Measurements from ENCODE around the gene ICE1.

Gene ICE1, protein sequence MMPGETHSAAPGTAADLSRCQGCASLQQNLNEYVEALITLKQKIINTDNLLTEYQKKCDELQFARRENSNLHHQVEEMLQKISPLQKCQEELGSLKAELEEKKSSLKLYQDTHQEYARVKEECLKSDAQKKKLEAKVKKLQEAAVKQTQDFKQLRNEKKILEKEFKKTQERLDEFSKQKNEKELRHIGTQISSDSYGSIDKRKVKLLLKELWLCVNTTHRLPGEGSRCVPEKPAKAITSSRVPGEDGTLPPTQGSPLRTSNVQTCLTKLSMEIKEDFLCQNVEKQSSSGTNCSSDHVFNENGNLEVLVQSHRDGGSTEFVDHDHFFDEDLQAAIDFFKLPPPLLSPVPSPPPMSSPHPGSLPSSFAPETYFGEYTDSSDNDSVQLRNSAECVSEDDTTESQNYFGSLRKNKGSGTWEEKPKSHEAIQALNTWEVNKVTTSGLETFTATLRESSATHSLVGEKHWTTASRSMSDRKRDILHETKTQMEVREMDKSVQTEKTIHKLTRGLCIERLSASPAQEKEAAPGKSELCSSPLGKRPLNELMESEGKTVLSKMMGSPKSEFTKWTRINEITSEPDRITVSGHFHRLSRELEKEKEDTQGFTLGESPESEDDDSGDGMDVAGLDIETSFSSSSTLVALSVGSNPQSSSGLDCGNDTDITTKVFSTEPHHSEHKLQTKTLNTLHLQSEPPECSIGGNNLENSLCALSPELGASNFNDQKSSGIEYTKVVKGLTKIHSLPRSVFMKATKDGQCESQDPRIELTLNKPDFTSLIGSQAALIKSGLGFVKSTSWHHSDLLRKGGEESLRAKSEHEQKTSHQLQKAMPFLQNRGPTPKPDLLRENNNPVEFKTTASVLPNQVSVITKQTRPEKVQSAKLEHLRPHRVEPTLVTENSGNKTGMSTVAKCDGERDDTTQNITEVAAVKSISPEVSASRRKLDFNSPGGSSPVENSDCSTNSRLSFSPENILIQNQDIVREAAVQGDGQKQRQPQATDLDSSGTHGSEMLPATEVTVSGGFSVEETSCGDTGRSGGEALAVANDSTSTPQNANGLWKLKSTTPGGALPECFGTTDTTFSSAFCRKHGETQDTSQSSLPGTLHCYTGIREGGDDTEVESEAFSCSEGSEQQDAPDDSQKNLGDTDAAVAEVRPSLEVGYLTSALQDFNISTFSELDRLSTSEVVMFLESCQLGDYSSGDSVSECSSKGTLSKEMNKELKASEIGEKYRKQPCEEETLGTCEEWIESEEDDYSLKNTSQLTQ (N-terminal part only)

DNA sequence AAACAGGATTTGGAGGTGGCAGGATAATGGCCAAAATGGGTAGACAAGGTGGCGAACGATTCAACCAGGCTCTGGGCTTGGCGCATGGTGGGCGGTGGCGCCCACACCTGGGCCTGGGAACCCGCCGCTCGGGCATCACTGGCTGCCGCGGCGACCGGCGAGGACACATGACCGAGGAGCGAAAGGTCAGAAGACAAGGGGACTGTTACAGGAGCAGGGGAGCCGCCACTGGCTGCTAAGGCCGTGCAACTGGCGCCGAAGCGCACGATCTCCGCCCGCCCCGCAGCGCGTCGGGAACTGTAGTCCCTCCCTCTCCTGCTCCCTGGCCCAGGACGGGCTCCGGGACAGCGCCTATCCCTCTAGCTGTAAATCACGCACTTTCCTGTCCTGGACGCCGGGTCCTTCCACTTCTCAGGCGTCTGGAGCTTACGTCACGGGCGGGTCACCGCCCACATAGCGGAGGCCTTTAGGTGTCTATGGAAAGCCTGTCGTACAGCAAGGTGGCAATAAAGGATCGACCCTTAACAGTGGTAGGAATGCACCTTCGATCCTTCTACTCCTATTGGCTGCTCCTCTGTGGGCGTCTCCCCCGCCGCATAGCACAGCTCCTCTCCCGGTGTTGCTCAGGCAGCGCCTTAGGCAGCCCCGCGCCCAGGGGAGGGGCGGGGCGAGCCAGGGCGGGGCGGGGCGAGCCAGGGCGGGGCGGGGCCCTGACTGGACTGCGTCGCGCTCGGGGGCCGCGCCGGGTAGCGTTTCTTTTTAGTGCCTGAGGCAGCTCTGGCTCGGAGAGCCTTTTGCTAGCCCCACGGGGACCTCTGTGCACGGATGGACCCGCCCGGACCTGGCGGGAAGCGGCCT, at the start of gene ICE1:
Gene ICE1, plus strand, starts transcription at position 717 of the 858 bp plus-strand sequence. CDS start 239 bp downstream, outside the sequence.
- peaks cover 46% of the 10 kb centered on the region for H3K79me2 ChIP-seq (ENCODE audit: control insufficient read depth, insufficient read depth, low read length, unreplicated experiment)
- peak within 1 kb of the TSS; percentile 98 for H2AFZ ChIP-seq (ENCODE audit: low read length, unreplicated experiment)
- peaks cover 34% of the 10 kb centered on the region for H3K4me1 ChIP-seq (ENCODE audit: control insufficient read depth, insufficient read depth, low read length, unreplicated experiment)
- H3K27me3 ChIP-seq (ENCODE audit: insufficient read depth, low read length) = no peaks in the 10 kb centered on the region
- peak within 1 kb of the TSS; percentile 95 for H3K27ac ChIP-seq (ENCODE audit: low read depth, low read length)
- H3K36me3 ChIP-seq (ENCODE audit: insufficient read depth, low read length) = no peaks in the 10 kb centered on the region
- peak within 1 kb of the TSS; percentile 100 for H3K4me3 ChIP-seq (ENCODE audit: low read depth, low read length)

DNA sequence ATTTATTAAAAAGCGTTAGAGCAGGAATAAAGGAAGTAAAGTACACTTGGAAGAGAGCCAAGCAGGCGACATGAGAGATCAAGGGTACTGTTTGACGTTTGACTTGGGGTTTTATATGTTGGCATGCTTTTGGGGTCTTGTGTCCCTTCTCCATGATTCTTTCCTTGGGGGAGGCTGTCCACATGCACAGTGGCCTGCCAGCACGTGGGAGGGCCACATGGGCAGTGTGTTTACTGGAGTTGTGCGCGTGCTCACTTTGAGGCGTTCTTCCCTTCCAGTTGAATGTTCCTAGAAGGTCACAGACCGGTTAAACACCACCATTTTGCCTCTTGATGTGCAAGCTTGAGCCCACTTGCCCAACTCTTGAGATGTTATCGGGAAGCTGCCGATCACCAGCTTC, 49.5 kb upstream of the ICE1 start:
- Histone ChIP-seq H2AFZ (ENCODE audit: low read length, unreplicated experiment) (no peak overlapping the region), H3K27me3 (ENCODE audit: insufficient read depth, low read length) (no peaks in the 10 kb centered on the region), H3K79me2 (ENCODE audit: control insufficient read depth, insufficient read depth, low read length, unreplicated experiment) (no peaks in the 10 kb centered on the region), H3K4me1 (ENCODE audit: control insufficient read depth, insufficient read depth, low read length, unreplicated experiment) (no peaks in the 10 kb centered on the region), H3K36me3 (ENCODE audit: insufficient read depth, low read length) (no peaks in the 10 kb centered on the region), H3K27ac (ENCODE audit: low read depth, low read length) (no peak overlapping the region), H3K4me3 (ENCODE audit: low read depth, low read length) (no peak overlapping the region)

DNA sequence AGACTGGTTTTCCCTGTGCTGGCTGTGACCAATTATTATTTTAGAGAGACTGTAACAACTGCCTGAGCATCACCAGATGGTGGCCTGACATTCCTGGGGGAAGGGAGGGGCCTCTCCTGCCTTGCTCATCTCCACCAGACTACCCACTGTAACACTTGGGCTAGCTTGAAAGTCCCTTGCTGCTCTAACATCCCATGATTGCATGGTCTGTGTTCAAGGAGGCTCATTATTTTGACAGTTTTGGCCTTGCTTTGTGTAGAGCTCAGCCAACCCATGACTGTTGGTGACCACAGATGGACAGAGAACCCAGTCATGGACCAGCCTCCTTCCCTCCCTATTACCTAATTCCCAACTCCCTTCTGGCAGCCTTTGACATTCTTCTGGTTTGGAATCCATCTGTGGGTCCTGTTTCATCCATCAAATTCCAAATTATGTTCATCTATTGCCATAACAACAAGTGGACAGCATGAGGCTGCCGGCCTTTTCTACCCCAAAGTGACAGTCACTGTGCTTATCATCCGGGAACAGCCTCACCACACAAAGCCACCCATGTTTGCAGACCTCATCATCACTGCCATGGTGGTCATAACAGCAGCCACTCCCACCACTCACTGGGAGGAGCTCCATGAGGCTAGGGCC, 49.0 kb upstream of the ICE1 start:
- H3K36me3 ChIP-seq (ENCODE audit: insufficient read depth, low read length) = no peaks in the 10 kb centered on the region
- H3K27ac ChIP-seq (ENCODE audit: low read depth, low read length) = no peak overlapping the region
- H3K27me3 ChIP-seq (ENCODE audit: insufficient read depth, low read length) = no peaks in the 10 kb centered on the region
- H2AFZ ChIP-seq (ENCODE audit: low read length, unreplicated experiment) = no peak overlapping the region
- H3K4me1 ChIP-seq (ENCODE audit: control insufficient read depth, insufficient read depth, low read length, unreplicated experiment) = no peaks in the 10 kb centered on the region
- H3K79me2 ChIP-seq (ENCODE audit: control insufficient read depth, insufficient read depth, low read length, unreplicated experiment) = no peaks in the 10 kb centered on the region
- no peak overlapping the region for H3K4me3 ChIP-seq (ENCODE audit: low read depth, low read length)

DNA sequence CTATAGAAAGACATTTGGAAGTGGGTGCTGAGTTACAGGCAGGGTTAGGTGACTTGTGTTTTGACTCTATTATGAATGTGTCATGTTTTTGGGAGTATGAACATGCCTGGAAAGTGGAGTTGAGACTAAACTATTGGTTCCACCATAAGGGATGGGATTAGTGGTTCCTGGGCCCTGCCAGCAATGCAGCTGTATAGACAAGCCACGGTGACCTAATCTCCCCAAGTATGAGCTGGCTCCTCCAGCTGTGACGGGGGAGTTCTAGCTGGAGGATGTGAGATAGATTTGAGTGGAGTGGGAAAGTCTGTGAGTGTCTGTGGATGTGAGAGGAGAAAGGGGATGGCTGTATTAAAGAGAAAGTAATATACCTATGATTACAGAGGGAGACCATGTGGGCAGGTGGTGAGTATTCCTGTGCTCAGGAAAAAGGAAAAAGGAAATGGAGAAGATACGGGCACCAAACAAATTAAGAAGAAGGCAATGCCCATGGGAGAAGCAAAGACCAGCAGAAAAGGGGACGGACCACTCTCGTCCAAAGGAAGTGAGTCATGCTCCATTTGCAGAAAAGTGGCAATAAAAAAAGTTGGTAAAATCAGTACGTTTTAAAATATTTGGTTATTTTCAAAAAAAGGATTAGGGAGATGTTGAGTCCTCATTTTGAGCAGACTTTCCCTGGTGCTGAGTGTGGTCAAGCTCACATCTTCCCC, 48.3 kb upstream of the ICE1 start:
- Histone ChIP-seq H3K4me1 (ENCODE audit: control insufficient read depth, insufficient read depth, low read length, unreplicated experiment) (no peaks in the 10 kb centered on the region), H3K36me3 (ENCODE audit: insufficient read depth, low read length) (no peaks in the 10 kb centered on the region), H3K79me2 (ENCODE audit: control insufficient read depth, insufficient read depth, low read length, unreplicated experiment) (no peaks in the 10 kb centered on the region), H2AFZ (ENCODE audit: low read length, unreplicated experiment) (no peak overlapping the region), H3K27me3 (ENCODE audit: insufficient read depth, low read length) (no peaks in the 10 kb centered on the region), H3K4me3 (ENCODE audit: low read depth, low read length) (no peak overlapping the region), H3K27ac (ENCODE audit: low read depth, low read length) (no peak overlapping the region)

DNA sequence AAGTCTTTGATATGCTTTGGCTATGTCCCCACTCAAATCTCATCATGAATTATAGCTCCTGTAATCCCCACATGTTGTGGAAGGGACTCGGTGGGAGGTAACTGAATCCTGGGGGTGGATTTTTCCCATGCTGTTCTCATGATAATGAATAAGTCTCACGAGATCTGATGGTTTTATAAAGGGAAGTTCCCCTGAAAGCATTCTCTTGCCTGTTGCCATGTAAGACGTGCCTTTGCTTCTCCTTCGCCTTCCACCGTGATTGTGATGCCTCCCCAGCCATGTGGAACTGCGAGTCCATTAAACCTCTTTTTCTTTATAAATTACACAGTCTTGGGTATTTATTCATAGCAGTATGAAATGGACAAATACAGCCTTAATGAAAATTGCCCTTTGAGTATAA, 44.7 kb upstream of the ICE1 start:
- no peak overlapping the region for H2AFZ ChIP-seq (ENCODE audit: low read length, unreplicated experiment)
- H3K27ac ChIP-seq (ENCODE audit: low read depth, low read length) = no peak overlapping the region
- H3K27me3 ChIP-seq (ENCODE audit: insufficient read depth, low read length) = peaks cover 4% of the 10 kb centered on the region; the same call in 1 of the 2 replicates
- no peaks in the 10 kb centered on the region for H3K4me1 ChIP-seq (ENCODE audit: control insufficient read depth, insufficient read depth, low read length, unreplicated experiment)
- no peaks in the 10 kb centered on the region for H3K79me2 ChIP-seq (ENCODE audit: control insufficient read depth, insufficient read depth, low read length, unreplicated experiment)
- H3K4me3 ChIP-seq (ENCODE audit: low read depth, low read length) = no peak overlapping the region
- H3K36me3 ChIP-seq (ENCODE audit: insufficient read depth, low read length) = no peaks in the 10 kb centered on the region

DNA sequence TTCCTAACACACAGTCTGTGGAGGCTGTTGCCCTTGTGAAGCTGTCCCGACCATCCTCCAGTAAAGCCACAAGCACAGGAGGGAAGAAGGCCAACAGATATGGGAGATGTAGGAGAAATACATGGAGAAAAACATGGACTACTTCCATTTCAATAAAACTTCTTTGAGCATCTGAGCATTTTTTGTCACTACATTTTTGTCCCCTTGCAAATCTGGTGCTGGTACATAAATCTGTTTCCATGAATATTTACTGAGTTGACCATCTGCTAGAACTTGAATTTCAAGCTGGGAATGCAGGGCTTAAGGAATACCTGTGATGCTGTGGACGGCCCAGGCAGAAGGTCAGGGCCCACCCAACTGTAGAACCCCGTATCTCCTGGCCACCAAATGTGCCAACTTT, 43.9 kb upstream of the ICE1 start:
- H3K36me3 ChIP-seq (ENCODE audit: insufficient read depth, low read length) = no peaks in the 10 kb centered on the region
- no peak overlapping the region for H3K4me3 ChIP-seq (ENCODE audit: low read depth, low read length)
- no peak overlapping the region for H3K27ac ChIP-seq (ENCODE audit: low read depth, low read length)
- H3K27me3 ChIP-seq (ENCODE audit: insufficient read depth, low read length) = peaks cover 4% of the 10 kb centered on the region; the same call in 1 of the 2 replicates
- H2AFZ ChIP-seq (ENCODE audit: low read length, unreplicated experiment) = no peak overlapping the region
- H3K79me2 ChIP-seq (ENCODE audit: control insufficient read depth, insufficient read depth, low read length, unreplicated experiment) = no peaks in the 10 kb centered on the region
- H3K4me1 ChIP-seq (ENCODE audit: control insufficient read depth, insufficient read depth, low read length, unreplicated experiment) = no peaks in the 10 kb centered on the region

DNA sequence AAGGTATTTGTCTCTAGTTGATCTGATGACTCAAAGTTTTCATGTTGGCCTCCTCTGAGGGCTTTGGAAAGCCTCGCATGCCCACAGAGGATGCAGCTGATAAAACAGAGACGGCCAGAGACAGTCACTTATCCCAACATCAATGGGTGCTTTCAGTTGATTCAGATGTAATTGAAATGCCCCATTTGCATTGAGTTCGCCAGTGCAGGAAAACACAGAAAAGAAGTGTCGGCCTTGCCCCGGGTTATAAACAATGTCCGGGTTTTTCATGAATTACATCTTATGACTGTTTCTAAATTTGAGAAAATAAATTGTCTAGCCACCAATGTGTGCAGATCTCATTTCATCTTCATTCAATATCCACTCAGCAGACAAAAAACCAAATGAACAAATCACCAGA, 42.2 kb upstream of the ICE1 start:
- Histone ChIP-seq H3K79me2 (ENCODE audit: control insufficient read depth, insufficient read depth, low read length, unreplicated experiment) (no peaks in the 10 kb centered on the region), H3K4me1 (ENCODE audit: control insufficient read depth, insufficient read depth, low read length, unreplicated experiment) (no peaks in the 10 kb centered on the region), H3K4me3 (ENCODE audit: low read depth, low read length) (no peak overlapping the region), H3K36me3 (ENCODE audit: insufficient read depth, low read length) (no peaks in the 10 kb centered on the region), H3K27ac (ENCODE audit: low read depth, low read length) (no peak overlapping the region), H2AFZ (ENCODE audit: low read length, unreplicated experiment) (no peak overlapping the region), H3K27me3 (ENCODE audit: insufficient read depth, low read length) (peaks cover 9% of the 10 kb centered on the region; the same call in 1 of the 2 replicates)

DNA sequence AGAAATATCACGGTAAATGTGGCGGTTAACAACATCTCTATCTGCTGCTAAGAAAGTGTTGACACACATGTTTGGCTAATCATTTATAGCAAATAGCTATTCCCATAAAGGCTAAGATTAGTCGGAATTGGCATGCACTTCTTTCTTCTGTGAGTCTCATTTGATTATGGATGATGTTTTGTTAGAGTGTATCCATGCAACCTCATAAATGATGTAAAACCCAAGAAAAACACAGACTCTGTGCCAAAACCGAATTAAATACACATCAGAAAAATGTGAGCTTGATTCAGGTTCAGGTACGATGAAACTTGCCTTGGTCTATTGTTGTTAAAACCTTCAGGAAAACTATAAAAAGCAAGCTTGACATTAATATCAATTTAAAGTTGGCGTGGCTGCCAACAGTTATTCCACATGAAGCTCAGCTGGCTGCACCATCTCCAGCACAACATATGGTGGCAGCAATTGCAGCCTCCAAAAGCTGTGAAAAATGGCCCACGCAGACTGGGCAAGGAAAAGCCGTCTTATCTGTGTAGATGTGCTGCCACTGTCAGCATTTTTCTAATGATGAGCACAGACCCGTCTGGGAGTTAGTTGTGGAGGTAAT, 41.1 kb upstream of the ICE1 start:
- no peak overlapping the region for H3K27ac ChIP-seq (ENCODE audit: low read depth, low read length)
- H3K4me3 ChIP-seq (ENCODE audit: low read depth, low read length) = no peak overlapping the region
- H3K36me3 ChIP-seq (ENCODE audit: insufficient read depth, low read length) = no peaks in the 10 kb centered on the region
- no peaks in the 10 kb centered on the region for H3K4me1 ChIP-seq (ENCODE audit: control insufficient read depth, insufficient read depth, low read length, unreplicated experiment)
- no peaks in the 10 kb centered on the region for H3K79me2 ChIP-seq (ENCODE audit: control insufficient read depth, insufficient read depth, low read length, unreplicated experiment)
- H2AFZ ChIP-seq (ENCODE audit: low read length, unreplicated experiment) = no peak overlapping the region
- peaks cover 10% of the 10 kb centered on the region; the same call in 1 of the 2 replicates for H3K27me3 ChIP-seq (ENCODE audit: insufficient read depth, low read length)

DNA sequence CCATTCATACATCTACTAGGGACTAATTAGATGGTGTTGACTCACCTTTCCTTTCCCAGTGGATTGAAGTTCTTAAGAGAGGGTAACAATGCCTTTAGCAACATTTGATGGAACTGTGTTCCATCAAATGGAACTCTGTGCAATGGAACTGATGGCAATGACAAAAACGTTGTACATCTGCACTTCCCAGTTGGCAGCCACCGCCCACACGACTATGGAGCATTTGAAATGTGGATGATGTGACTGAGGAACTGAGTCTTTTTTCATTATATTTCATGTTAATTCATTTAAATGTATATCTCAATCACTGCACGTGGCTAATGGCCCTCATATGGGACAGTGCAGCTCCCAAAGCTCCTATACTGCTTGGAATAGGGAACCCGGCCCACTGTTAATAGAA, 39.0 kb upstream of the ICE1 start:
- Histone ChIP-seq H3K4me1 (ENCODE audit: control insufficient read depth, insufficient read depth, low read length, unreplicated experiment) (no peaks in the 10 kb centered on the region), H3K79me2 (ENCODE audit: control insufficient read depth, insufficient read depth, low read length, unreplicated experiment) (no peaks in the 10 kb centered on the region), H2AFZ (ENCODE audit: low read length, unreplicated experiment) (no peak overlapping the region), H3K36me3 (ENCODE audit: insufficient read depth, low read length) (no peaks in the 10 kb centered on the region), H3K27ac (ENCODE audit: low read depth, low read length) (no peak overlapping the region), H3K4me3 (ENCODE audit: low read depth, low read length) (no peak overlapping the region), H3K27me3 (ENCODE audit: insufficient read depth, low read length) (peaks cover 10% of the 10 kb centered on the region; the same call in 1 of the 2 replicates)
